ENCODE data around the gene ERC1.

The ERC1 gene

DNA sequence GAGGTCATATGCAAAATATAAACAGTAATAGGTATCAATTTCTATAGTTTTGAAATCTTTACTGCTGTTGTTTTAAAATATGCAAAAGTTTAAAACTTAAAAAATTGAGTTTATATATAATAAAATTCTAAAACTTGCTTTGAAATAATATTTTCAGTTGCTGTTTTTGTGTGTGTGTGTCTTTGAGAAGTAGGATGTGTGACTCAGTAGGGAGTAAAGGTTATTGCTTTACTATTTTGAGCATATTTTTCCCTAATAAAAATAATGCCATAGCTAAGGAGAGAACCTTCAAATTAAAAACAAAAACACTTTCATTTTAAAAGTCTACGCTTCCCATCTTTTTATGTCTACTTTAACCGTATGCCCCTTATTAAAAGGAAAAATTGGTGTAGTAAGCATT, 365.3 kb downstream of the ERC1 start:
- no peaks in the 10 kb centered on the region for H3K27me3 ChIP-seq
- H3K36me3 ChIP-seq, result no peaks in the 10 kb centered on the region
- H3K27ac ChIP-seq, result no peak overlapping the region
- H3K4me1 ChIP-seq (ENCODE audit: control insufficient read depth in 1 of 2, insufficient read depth in 1 of 2, low read depth in 1 of 2, low read length in 1 of 2), result no peaks in the 10 kb centered on the region
- TF ChIP-seq, protein P1, sequence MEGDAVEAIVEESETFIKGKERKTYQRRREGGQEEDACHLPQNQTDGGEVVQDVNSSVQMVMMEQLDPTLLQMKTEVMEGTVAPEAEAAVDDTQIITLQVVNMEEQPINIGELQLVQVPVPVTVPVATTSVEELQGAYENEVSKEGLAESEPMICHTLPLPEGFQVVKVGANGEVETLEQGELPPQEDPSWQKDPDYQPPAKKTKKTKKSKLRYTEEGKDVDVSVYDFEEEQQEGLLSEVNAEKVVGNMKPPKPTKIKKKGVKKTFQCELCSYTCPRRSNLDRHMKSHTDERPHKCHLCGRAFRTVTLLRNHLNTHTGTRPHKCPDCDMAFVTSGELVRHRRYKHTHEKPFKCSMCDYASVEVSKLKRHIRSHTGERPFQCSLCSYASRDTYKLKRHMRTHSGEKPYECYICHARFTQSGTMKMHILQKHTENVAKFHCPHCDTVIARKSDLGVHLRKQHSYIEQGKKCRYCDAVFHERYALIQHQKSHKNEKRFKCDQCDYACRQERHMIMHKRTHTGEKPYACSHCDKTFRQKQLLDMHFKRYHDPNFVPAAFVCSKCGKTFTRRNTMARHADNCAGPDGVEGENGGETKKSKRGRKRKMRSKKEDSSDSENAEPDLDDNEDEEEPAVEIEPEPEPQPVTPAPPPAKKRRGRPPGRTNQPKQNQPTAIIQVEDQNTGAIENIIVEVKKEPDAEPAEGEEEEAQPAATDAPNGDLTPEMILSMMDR (IDR thresholded peaks at IDR 0.05), result no peak
- H3K4me3 ChIP-seq (ENCODE audit: low read depth in 1 of 2, low read length in 1 of 2), result no peak overlapping the region
- H3K9me3 ChIP-seq, result no peaks in the 10 kb centered on the region

DNA sequence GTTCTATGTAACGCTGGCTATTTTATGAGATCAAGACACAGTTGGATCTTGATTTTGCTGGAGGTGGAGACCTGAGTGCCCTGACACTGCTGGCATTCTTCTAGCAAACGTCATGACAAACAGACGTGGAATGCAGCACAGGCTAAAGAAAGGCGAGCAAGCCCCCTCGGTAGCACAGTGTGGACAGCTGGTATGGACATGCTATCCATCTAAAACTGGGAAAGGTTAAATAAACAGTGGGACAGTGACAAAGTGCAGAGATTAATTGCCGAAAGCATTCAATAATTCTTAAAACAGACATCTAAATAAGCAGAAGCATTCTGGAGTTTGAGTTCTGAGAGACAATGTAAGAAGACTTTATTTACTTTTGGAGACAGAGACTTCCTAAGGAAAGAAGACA, 366.1 kb downstream of the ERC1 start:
- Histone ChIP-seq H3K4me1 (ENCODE audit: control insufficient read depth in 1 of 2, insufficient read depth in 1 of 2, low read depth in 1 of 2, low read length in 1 of 2) (no peaks in the 10 kb centered on the region), H3K9me3 (no peaks in the 10 kb centered on the region), H3K4me3 (ENCODE audit: low read depth in 1 of 2, low read length in 1 of 2) (no peak overlapping the region), H3K27ac (no peak overlapping the region), H3K36me3 (no peaks in the 10 kb centered on the region), H3K27me3 (no peaks in the 10 kb centered on the region)
- TF ChIP-seq, protein P1 (IDR thresholded peaks at IDR 0.05), result no peak

DNA sequence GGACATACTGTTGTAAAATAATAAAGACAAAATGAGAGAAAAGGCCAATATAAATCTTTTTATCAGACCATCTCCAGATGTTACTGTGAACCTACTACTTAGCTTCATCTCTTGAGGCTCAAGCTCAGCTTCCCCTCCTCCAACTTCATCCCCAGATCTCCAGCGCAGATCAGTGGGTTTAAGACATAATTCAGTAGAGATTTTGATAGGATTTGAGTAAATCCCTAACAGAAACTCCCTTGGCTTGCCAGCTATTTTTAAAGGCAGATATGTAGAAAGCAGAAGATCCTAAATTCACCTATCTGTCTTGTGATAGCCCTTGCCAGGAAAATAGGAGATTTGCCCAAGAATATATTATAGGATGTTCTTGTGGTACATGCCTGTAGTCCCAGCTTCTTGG, 366.7 kb downstream of the ERC1 start:
- H3K27ac ChIP-seq, result no peak overlapping the region
- no peaks in the 10 kb centered on the region for H3K4me1 ChIP-seq (ENCODE audit: control insufficient read depth in 1 of 2, insufficient read depth in 1 of 2, low read depth in 1 of 2, low read length in 1 of 2)
- TF ChIP-seq, protein P1 (IDR thresholded peaks at IDR 0.05), result no peak

DNA sequence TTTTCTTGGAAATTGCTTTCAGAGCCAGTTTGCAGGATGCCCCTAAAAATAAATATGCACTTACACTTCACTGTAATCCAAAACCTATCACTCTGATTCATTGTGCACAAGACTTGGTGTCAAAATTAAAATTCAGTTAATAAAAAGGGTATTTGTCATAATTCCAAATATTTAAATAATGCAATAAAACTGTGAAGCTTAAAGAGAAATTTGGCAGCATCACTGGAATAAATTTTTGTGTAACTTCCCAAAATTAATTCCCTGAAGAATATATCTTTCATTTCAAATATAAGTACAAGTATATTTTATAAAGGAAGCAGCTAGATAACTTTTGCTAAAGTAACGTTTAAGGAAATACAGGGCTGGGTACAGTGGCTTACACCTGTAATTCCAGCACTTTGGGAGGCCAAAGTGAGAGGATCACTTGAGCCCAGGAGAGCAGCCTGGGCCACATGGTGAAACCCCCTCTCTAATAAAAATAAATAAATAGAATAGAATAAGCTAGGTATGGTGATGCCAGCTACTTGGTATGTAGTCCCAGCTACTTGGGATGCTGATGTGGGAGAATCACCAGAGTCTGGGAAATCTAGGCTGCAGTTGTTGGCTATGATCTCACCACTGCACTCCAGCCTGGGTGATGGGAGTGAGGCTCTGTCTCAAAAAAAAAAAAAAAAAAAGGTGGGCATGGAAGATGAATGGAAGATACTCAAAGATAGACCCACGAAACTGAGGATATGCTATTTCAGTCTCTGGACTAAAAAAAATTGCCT, 369.6 kb downstream of the ERC1 start:
- Histone ChIP-seq H3K27me3 (no peaks in the 10 kb centered on the region), H3K9me3 (no peaks in the 10 kb centered on the region), H3K4me1 (ENCODE audit: control insufficient read depth in 1 of 2, insufficient read depth in 1 of 2, low read depth in 1 of 2, low read length in 1 of 2) (no peaks in the 10 kb centered on the region), H3K36me3 (no peaks in the 10 kb centered on the region), H3K27ac (no peak overlapping the region), H3K4me3 (ENCODE audit: low read depth in 1 of 2, low read length in 1 of 2) (no peak overlapping the region)
- TF ChIP-seq, protein P1 (IDR thresholded peaks at IDR 0.05), result no peak

More for the DNA sequence above, 366.7 kb downstream of the ERC1 start:
- no peaks in the 10 kb centered on the region for H3K9me3 ChIP-seq
- H3K36me3 ChIP-seq, result no peaks in the 10 kb centered on the region
- no peaks in the 10 kb centered on the region for H3K27me3 ChIP-seq
- no peak overlapping the region for H3K4me3 ChIP-seq (ENCODE audit: low read depth in 1 of 2, low read length in 1 of 2)

DNA sequence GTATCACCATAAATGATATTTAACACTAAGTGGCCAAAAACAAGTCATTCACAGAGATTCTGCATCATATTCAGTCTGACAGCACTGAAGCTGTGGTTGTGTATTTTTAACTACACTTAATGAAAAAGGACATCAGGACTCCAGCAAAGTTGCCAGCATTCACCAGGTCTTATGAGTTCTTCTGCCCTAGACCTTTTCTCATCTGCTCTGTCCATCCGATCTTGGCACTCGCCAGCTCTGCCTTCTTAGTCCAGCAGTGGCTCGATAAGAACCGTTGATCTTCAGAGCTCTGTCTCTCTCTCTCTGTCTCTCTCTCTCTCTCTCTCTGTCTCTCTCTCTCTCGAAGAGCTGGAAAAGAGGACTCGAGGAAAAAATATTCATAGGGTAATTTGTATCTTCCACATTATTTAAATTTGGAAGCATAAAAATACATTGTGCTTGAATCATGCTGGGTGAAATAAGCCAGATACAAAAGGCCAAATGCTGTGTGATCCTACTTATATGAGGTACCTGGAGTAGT, 371.2 kb downstream of the ERC1 start:
- Histone ChIP-seq H3K27ac (no peak overlapping the region), H3K36me3 (no peaks in the 10 kb centered on the region), H3K4me3 (ENCODE audit: low read depth in 1 of 2, low read length in 1 of 2) (no peak overlapping the region), H3K4me1 (ENCODE audit: control insufficient read depth in 1 of 2, insufficient read depth in 1 of 2, low read depth in 1 of 2, low read length in 1 of 2) (no peaks in the 10 kb centered on the region), H3K9me3 (no peaks in the 10 kb centered on the region), H3K27me3 (no peaks in the 10 kb centered on the region)
- TF ChIP-seq, protein P1 (IDR thresholded peaks at IDR 0.05), result no peak
